Sigmoid colon (tissue), 4 donors: ENCODE measurements around the gene MBD2.

Source experiments
- EP300 ChIP-seq, 4 donors: sonication (generic); formaldehyde crosslinking; IDR thresholded peaks; one replicate each; pipeline ENCODE4 v1.6.1; 2017; ENCODE audit warnings: antibody characterized with exemption in 4 of 4
- TF ChIP-seq, protein P1 (sequence below), 4 experiments: fragments of 450-650 bp in 3 of 4; fragments of 200-600 bp in 1 of 4; IDR thresholded peaks; one replicate each; pipeline ENCODE4 v1.5.1; 2016 to 2019; ENCODE audit warnings: antibody characterized with exemption in 4 of 4, mild to moderate bottlenecking in 3 of 4, moderate library complexity in 2 of 4

DNA sequence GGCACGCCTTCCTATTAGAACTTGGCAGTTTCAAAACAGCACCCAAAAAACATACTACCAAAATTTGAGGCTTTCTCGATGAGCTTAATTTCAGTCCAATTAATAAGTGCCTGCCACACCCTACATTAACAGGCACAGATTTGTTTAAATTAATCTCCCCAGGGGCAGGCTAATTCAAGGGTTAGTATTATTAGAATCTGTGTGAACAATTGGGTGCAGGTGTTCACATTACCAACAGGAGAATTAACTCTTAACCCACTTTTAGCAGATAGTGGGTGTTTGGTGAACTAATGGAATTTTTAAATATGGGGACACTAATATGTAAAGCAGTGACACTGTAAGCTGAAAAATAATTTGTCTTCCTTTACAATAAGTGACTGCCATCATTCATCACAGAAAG is 4.1 kb downstream of the MBD2 start:
- TF ChIP-seq, protein P1, sequence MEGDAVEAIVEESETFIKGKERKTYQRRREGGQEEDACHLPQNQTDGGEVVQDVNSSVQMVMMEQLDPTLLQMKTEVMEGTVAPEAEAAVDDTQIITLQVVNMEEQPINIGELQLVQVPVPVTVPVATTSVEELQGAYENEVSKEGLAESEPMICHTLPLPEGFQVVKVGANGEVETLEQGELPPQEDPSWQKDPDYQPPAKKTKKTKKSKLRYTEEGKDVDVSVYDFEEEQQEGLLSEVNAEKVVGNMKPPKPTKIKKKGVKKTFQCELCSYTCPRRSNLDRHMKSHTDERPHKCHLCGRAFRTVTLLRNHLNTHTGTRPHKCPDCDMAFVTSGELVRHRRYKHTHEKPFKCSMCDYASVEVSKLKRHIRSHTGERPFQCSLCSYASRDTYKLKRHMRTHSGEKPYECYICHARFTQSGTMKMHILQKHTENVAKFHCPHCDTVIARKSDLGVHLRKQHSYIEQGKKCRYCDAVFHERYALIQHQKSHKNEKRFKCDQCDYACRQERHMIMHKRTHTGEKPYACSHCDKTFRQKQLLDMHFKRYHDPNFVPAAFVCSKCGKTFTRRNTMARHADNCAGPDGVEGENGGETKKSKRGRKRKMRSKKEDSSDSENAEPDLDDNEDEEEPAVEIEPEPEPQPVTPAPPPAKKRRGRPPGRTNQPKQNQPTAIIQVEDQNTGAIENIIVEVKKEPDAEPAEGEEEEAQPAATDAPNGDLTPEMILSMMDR (IDR thresholded peaks at IDR 0.05) = no peak
- TF ChIP-seq EP300 (IDR thresholded peaks at IDR 0.05) = no peak
